Left ventricle myocardium inferior (tissue), 1 donor: Measurements from ENCODE around the gene FLRT3. TPM values are rescaled to one million over a fixed set of nuclear protein-coding genes. Genes with fewer than 3 reads are reported as not detected.

Source experiments
- DNase-seq: peaks from one replicate; pipeline ENCODE4 v3.0.0-alpha.2; 2020
- H3K27ac ChIP-seq: fragments of 200-600 bp; replicated peaks from 2 replicates; pipeline ENCODE4 v1.8.0; 2021
- H3K27me3 ChIP-seq: fragments of 200-600 bp; 2 replicates; pipeline ENCODE4 v1.8.0; 2021; ENCODE audit warnings: low read depth
- H3K36me3 ChIP-seq: fragments of 200-600 bp; 2 replicates; pipeline ENCODE4 v1.8.0; 2021
- H3K4me1 ChIP-seq: fragments of 200-600 bp; 2 replicates; pipeline ENCODE4 v1.8.0; 2021
- H3K4me3 ChIP-seq: fragments of 200-600 bp; 2 replicates; pipeline ENCODE4 v1.8.0; 2021; ENCODE audit warnings: mild to moderate bottlenecking, moderate library complexity
- H3K9me3 ChIP-seq: fragments of 200-600 bp; replicated peaks from 2 replicates; pipeline ENCODE4 v1.8.0; 2021
- CTCF ChIP-seq: fragments of 200-600 bp; IDR thresholded peaks from 2 replicates; pipeline ENCODE4 v1.8.0; 2021; ENCODE audit warnings: antibody characterized with exemption, mild to moderate bottlenecking, borderline replicate concordance
- intact Hi-C: fragments of 100-400 bp; cut with micrococcal nuclease; formaldehyde crosslinking; loops from one replicate; pipeline ENCODE4 v1.11.0; 2022
- total RNA-seq: library from RNA; stranded (reverse); fragmentation: NEBNext Ultra II Directional; extraction: Animal tissue kit (Norgen Biotek cat#: 25700); gene quantifications from one replicate; pipeline ENCODE4 v1.2.1, GENCODE V29; 2021
- donor health status: DM: no; HTN: yes; CAD: no; lungs with severe emphysema.

Gene FLRT3
- total RNA-seq, 1 donor from 2014 or later: 0.05 TPM

GRCh38 chr20:14331646-14332045 lies 5.8 kb downstream of the FLRT3 start:
- TF ChIP-seq CTCF: no peak
- no peak overlapping the region for H3K4me3 ChIP-seq
- H3K27ac ChIP-seq: no peak overlapping the region
- no peaks in the 10 kb centered on the region for H3K36me3 ChIP-seq
- H3K27me3 ChIP-seq: no peaks in the 10 kb centered on the region
- no peaks in the 10 kb centered on the region for H3K9me3 ChIP-seq
- no peak for DNase-seq
- no peaks in the 10 kb centered on the region for H3K4me1 ChIP-seq
- intact Hi-C loops: no loop called here

GRCh38 chr20:14319704-14320103 lies 17.7 kb downstream of the FLRT3 start:
- no peaks in the 10 kb centered on the region for H3K36me3 ChIP-seq
- intact Hi-C loops: no loop called here

GRCh38 chr20:14313341-14314020 lies 23.9 kb downstream of the FLRT3 start:
- intact Hi-C loops: no loop called here
- Histone ChIP-seq H3K4me3 (no peak overlapping the region), H3K27ac (no peak overlapping the region), H3K9me3 (no peaks in the 10 kb centered on the region), H3K36me3 (no peaks in the 10 kb centered on the region), H3K4me1 (no peaks in the 10 kb centered on the region), H3K27me3 (no peaks in the 10 kb centered on the region)
- no peak for DNase-seq
- TF ChIP-seq CTCF: no peak

More at GRCh38 chr20:14319704-14320103, 17.7 kb downstream of the FLRT3 start:
- Histone ChIP-seq H3K4me3 (no peak overlapping the region), H3K27me3 (no peaks in the 10 kb centered on the region), H3K9me3 (no peaks in the 10 kb centered on the region), H3K4me1 (no peaks in the 10 kb centered on the region), H3K27ac (no peak overlapping the region)
- no peak for DNase-seq
- TF ChIP-seq CTCF: no peak

- H3K9me3 ChIP-seq: no peaks in the 10 kb centered on the region
- no peak overlapping the region for H3K4me3 ChIP-seq
- intact Hi-C loops: no loop called here
- H3K36me3 ChIP-seq: no peaks in the 10 kb centered on the region
- no peak overlapping the region for H3K27ac ChIP-seq
- no peaks in the 10 kb centered on the region for H3K4me1 ChIP-seq
- TF ChIP-seq CTCF: no peak
- H3K27me3 ChIP-seq: no peaks in the 10 kb centered on the region
- DNase-seq: no peak
These were observed 25.4 kb downstream of the FLRT3 start for GRCh38 chr20:14312001-14312400.

GRCh38 chr20:14310977-14311627 lies 26.3 kb downstream of the FLRT3 start:
- no peak overlapping the region for H3K27ac ChIP-seq
- DNase-seq: no peak
- H3K4me3 ChIP-seq: no peak overlapping the region
- intact Hi-C loops: no loop called here
- no peak for TF ChIP-seq CTCF
- no peaks in the 10 kb centered on the region for H3K9me3 ChIP-seq
- H3K27me3 ChIP-seq: no peaks in the 10 kb centered on the region
- H3K4me1 ChIP-seq: no peaks in the 10 kb centered on the region
- no peaks in the 10 kb centered on the region for H3K36me3 ChIP-seq
